ENCODE data around the gene NXT2.

DNA sequence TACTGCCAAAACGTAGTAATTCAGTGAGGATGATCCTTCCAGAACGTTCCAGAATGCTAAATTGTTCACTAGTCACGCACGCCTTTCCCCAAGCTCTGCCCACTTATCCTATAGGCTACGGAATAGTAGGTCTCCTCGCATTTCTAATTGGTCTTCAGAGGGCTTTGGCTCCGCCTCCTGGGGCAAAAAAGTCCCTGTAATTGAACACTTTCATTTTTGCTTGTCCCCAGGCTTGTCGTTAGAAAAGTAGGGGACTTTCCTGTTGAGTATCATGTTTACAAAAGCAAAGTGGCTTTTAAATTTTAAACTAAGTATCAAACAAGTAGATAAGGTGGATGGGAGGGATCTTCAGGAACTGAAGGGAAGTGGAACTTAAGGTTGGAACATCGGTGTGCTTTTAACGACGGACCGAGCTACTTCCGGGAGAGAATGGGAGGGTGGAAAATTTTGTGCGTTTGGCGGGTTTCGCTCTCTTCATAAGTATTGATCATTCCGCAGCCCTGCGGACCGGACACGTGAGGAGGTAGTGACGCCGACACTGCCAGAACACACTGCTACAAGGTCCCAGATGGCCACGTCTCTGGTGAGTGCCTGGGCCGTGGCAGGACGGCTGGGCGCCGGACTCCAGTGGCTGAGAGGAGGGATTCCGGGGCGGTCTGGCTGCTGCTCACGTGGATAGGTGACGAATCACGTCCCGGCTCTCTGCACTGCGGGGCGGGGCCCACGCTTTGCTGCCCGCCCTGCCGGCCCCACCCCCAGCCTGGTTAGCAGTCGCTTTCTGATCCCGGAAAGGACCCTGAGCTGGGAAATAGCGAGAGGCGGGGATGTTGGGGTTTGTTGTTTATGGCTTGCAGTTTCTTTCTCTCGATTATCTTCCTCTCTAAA, at the start of gene NXT2:
- TF ChIP-seq TCF4 (CRISPR knock-in tag; IDR thresholded peaks at IDR 0.05; ENCODE audit: borderline replicate concordance): no peak
- TF ChIP-seq OSR1 (CRISPR knock-in tag; IDR thresholded peaks at IDR 0.05): no peak
- TF ChIP-seq TOX (CRISPR knock-in tag; IDR thresholded peaks at IDR 0.05; ENCODE audit: borderline replicate concordance): no peak
- TF ChIP-seq PPARA (CRISPR knock-in tag; IDR thresholded peaks at IDR 0.05; ENCODE audit: borderline replicate concordance): no peak
- TF ChIP-seq ZNF70 (CRISPR knock-in tag; IDR thresholded peaks at IDR 0.05): no peak
- TF ChIP-seq ARNTL (CRISPR knock-in tag; IDR thresholded peaks at IDR 0.05; ENCODE audit: borderline replicate concordance, low read depth): no peak
- TF ChIP-seq ZC3H10 (CRISPR knock-in tag; IDR thresholded peaks at IDR 0.05): no peak
- no peak for TF ChIP-seq PATZ1 (CRISPR knock-in tag; IDR thresholded peaks at IDR 0.05; ENCODE audit: borderline replicate concordance)
- TF ChIP-seq, protein P1, sequence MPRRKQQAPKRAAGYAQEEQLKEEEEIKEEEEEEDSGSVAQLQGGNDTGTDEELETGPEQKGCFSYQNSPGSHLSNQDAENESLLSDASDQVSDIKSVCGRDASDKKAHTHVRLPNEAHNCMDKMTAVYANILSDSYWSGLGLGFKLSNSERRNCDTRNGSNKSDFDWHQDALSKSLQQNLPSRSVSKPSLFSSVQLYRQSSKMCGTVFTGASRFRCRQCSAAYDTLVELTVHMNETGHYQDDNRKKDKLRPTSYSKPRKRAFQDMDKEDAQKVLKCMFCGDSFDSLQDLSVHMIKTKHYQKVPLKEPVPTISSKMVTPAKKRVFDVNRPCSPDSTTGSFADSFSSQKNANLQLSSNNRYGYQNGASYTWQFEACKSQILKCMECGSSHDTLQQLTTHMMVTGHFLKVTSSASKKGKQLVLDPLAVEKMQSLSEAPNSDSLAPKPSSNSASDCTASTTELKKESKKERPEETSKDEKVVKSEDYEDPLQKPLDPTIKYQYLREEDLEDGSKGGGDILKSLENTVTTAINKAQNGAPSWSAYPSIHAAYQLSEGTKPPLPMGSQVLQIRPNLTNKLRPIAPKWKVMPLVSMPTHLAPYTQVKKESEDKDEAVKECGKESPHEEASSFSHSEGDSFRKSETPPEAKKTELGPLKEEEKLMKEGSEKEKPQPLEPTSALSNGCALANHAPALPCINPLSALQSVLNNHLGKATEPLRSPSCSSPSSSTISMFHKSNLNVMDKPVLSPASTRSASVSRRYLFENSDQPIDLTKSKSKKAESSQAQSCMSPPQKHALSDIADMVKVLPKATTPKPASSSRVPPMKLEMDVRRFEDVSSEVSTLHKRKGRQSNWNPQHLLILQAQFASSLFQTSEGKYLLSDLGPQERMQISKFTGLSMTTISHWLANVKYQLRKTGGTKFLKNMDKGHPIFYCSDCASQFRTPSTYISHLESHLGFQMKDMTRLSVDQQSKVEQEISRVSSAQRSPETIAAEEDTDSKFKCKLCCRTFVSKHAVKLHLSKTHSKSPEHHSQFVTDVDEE (CRISPR knock-in tag; IDR thresholded peaks at IDR 0.05): no peak
- TF ChIP-seq ZFP30 (CRISPR knock-in tag; IDR thresholded peaks at IDR 0.05): no peak
- no peak for TF ChIP-seq CSDC2 (CRISPR knock-in tag; IDR thresholded peaks at IDR 0.05)
- TF ChIP-seq, protein P2, sequence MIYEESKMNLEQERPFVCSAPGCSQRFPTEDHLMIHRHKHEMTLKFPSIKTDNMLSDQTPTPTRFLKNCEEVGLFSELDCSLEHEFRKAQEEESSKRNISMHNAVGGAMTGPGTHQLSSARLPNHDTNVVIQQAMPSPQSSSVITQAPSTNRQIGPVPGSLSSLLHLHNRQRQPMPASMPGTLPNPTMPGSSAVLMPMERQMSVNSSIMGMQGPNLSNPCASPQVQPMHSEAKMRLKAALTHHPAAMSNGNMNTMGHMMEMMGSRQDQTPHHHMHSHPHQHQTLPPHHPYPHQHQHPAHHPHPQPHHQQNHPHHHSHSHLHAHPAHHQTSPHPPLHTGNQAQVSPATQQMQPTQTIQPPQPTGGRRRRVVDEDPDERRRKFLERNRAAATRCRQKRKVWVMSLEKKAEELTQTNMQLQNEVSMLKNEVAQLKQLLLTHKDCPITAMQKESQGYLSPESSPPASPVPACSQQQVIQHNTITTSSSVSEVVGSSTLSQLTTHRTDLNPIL (CRISPR knock-in tag; IDR thresholded peaks at IDR 0.05; ENCODE audit: low read depth): no peak
- no peak for TF ChIP-seq ZNF8 (CRISPR knock-in tag; IDR thresholded peaks at IDR 0.05)
- no peak; the same call in 1 of the 2 replicates for TF ChIP-seq POU6F1 (CRISPR knock-in tag; IDR thresholded peaks at IDR 0.05; ENCODE audit: borderline replicate concordance, low read depth)

Data from SK-N-SH treated with all-trans-retinoic acid at 6 μM for 48 hours (cell line).